GM23338 (cell line): ENCODE results near the gene MPPED2.

ENCODE experiments used
- CREB1 ChIP-seq: fragments of 250-450 bp; sonication (Bioruptor Pico); IDR thresholded peaks from 2 replicates; pipeline ENCODE4 v1.5.0; 2020; ENCODE audit warnings: low read depth, mild to moderate bottlenecking, moderate library complexity
- CTCF ChIP-seq, 2 experiments: fragments of 200-600 bp in 1 of 2; sonication (generic) in 1 of 2; conservative IDR thresholded peaks; 2 replicates each; pipeline versions ENCODE4 v1.5.1 to v1.6.1; 2016 to 2017; ENCODE audit warnings: antibody characterized with exemption in 2 of 2, low read depth in 2 of 2, mild to moderate bottlenecking in 2 of 2, moderate library complexity in 1 of 2
- EZH2 ChIP-seq: fragments of 200-600 bp; sonication (generic); IDR thresholded peaks from one replicate; pipeline ENCODE4 v1.8.0; 2017; ENCODE audit warnings: antibody characterized with exemption, mild to moderate bottlenecking, low read depth; ENCODE audit not compliant: unreplicated experiment
- EZH2phosphoT487 ChIP-seq: fragments of 200-600 bp; sonication (generic); IDR thresholded peaks from one replicate; pipeline ENCODE4 v1.8.1; 2018; ENCODE audit warnings: antibody characterized with exemption; ENCODE audit not compliant: unreplicated experiment
- POLR2AphosphoS5 ChIP-seq: IDR thresholded peaks from 2 replicates; pipeline ENCODE4 v1.6.1; 2016; ENCODE audit warnings: antibody characterized with exemption, low read depth

- TF ChIP-seq CTCF (conservative IDR thresholded peaks at IDR 0.05; ENCODE audit: low read depth in 2 of 2) (no peak), POLR2AphosphoS5 (no peak), EZH2phosphoT487 (no peak), CREB1 (CRISPR knock-in tag) (no peak), EZH2 (peak; percentile 46)
Observed at GRCh38 chr11:30583476-30584280, 2.5 kb downstream of the MPPED2 start.
